Large intestine (tissue), 3 donors: Measurements from ENCODE around the gene METTL24. TPM values are rescaled to one million over a fixed set of nuclear protein-coding genes. Genes with fewer than 3 reads are reported as not detected.

Experiments
- DNase-seq, 2 donors: peaks; one replicate each; pipeline versions ENCODE4 v3.0.0 to v3.0.0-alpha.2; 2013
- H3K27ac ChIP-seq: one replicate; pipeline ENCODE4 v1.5.1; 2013; ENCODE audit warnings: low read length
- H3K27me3 ChIP-seq: 2 replicates; pipeline ENCODE4 v1.6.1; 2013; ENCODE audit warnings: low read length; ENCODE audit not compliant: control insufficient read depth, insufficient read depth
- H3K36me3 ChIP-seq: 2 replicates; pipeline ENCODE4 v1.6.1; 2013; ENCODE audit warnings: low read length; ENCODE audit not compliant: control insufficient read depth, insufficient read depth
- H3K4me1 ChIP-seq: one replicate; pipeline ENCODE4 v1.6.1; 2013; ENCODE audit warnings: low read length; ENCODE audit not compliant: control insufficient read depth, insufficient read depth
- H3K4me3 ChIP-seq: one replicate; pipeline ENCODE4 v1.5.1; 2013; ENCODE audit warnings: low read length
- H3K9me3 ChIP-seq: one replicate; pipeline ENCODE4 v1.6.1; 2013; ENCODE audit warnings: mild to moderate bottlenecking, low read depth, low read length, moderate library complexity; ENCODE audit not compliant: control insufficient read depth
- WGBS: methylation state at CpG from one replicate; pipeline ENCODE4 v1.1.5; 2013; ENCODE audit warnings: low lambda C conversion rate; ENCODE audit not compliant: insufficient coverage; 5-methylcytosine and 5-hydroxymethylcytosine counted together
- polyA plus RNA-seq: library from polyadenylated mRNA; unstranded; fragments of 120-200 nt; gene quantifications from one replicate; pipeline ENCODE4 v1.2.1, GENCODE V29; 2013

The METTL24 gene
- polyA plus RNA-seq, 1 donor = 3.4 TPM

- Histone ChIP-seq H3K27ac (no peak overlapping the region), H3K27me3 (peaks cover 10% of the 10 kb centered on the region), H3K4me1 (no peaks in the 10 kb centered on the region), H3K36me3 (no peaks in the 10 kb centered on the region), H3K4me3 (no peak overlapping the region), H3K9me3 (no peaks in the 10 kb centered on the region)
- DNase-seq = no peak
- WGBS = 100% methylated on average over 1 of the region's 3 CpGs
Observed at GRCh38 chr6:110363748-110364147, 5.6 kb upstream of the METTL24 start.

GRCh38 chr6:110360676-110361075 lies 2.5 kb upstream of the METTL24 start:
- H3K36me3 ChIP-seq = no peaks in the 10 kb centered on the region
- peak in 1 of 2 donors; percentile 44 for DNase-seq
- H3K4me1 ChIP-seq = peaks cover 4% of the 10 kb centered on the region
- H3K4me3 ChIP-seq = no peak overlapping the region
- no CpG with 5 or more reads among the region's 3 CpGs for WGBS
- no peak overlapping the region for H3K27ac ChIP-seq
- H3K9me3 ChIP-seq = no peaks in the 10 kb centered on the region
- peaks cover 30% of the 10 kb centered on the region for H3K27me3 ChIP-seq

GRCh38 chr6:110359556-110359955 lies 1.4 kb upstream of the METTL24 start:
- DNase-seq = no peak
- Histone ChIP-seq H3K36me3 (no peaks in the 10 kb centered on the region), H3K4me1 (peaks cover 8% of the 10 kb centered on the region), H3K9me3 (no peaks in the 10 kb centered on the region), H3K4me3 (no peak overlapping the region), H3K27me3 (peaks cover 30% of the 10 kb centered on the region), H3K27ac (peak overlapping the region; percentile 49)
- WGBS = 100% methylated on average over 2 of the region's 5 CpGs

GRCh38 chr6:110358553-110359160 lies 508 bp upstream of the METTL24 start:
- Histone ChIP-seq H3K4me1 (peaks cover 8% of the 10 kb centered on the region), H3K27me3 (peaks cover 30% of the 10 kb centered on the region), H3K9me3 (no peaks in the 10 kb centered on the region), H3K27ac (peak overlapping the region; percentile 49), H3K4me3 (peak overlapping the region; percentile 31), H3K36me3 (no peaks in the 10 kb centered on the region)
- no CpG with 5 or more reads among the region's 13 CpGs for WGBS
- no peak for DNase-seq

GRCh38 chr6:110357298-110357663 lies 868 bp downstream of the METTL24 start:
- DNase-seq = no peak
- peak overlapping the region; percentile 72 for H3K27ac ChIP-seq
- no CpG with 5 or more reads among the region's 14 CpGs for WGBS
- no peaks in the 10 kb centered on the region for H3K9me3 ChIP-seq
- H3K36me3 ChIP-seq = no peaks in the 10 kb centered on the region
- H3K27me3 ChIP-seq = peaks cover 30% of the 10 kb centered on the region
- peak overlapping the region; percentile 46 for H3K4me3 ChIP-seq
- peaks cover 8% of the 10 kb centered on the region for H3K4me1 ChIP-seq

GRCh38 chr6:110356778-110357177 lies 1.4 kb downstream of the METTL24 start:
- Histone ChIP-seq H3K4me1 (peaks cover 8% of the 10 kb centered on the region), H3K27me3 (peaks cover 30% of the 10 kb centered on the region), H3K4me3 (peak overlapping the region; percentile 46), H3K36me3 (no peaks in the 10 kb centered on the region), H3K27ac (peak overlapping the region; percentile 72), H3K9me3 (no peaks in the 10 kb centered on the region)
- DNase-seq = no peak
- 70% methylated on average over 2 of the region's 15 CpGs for WGBS

- Histone ChIP-seq H3K9me3 (no peaks in the 10 kb centered on the region), H3K27ac (no peak overlapping the region), H3K27me3 (peaks cover 30% of the 10 kb centered on the region), H3K4me3 (no peak overlapping the region), H3K36me3 (no peaks in the 10 kb centered on the region), H3K4me1 (peaks cover 8% of the 10 kb centered on the region)
- WGBS = 80% methylated on average over 1 of the region's 2 CpGs
- no peak for DNase-seq
Observed at GRCh38 chr6:110355727-110356126, 2.4 kb downstream of the METTL24 start.

- H3K4me1 ChIP-seq = peaks cover 8% of the 10 kb centered on the region
- H3K27me3 ChIP-seq = peaks cover 28% of the 10 kb centered on the region
- DNase-seq = peak in 1 of 2 donors; percentile 32
- H3K27ac ChIP-seq = no peak overlapping the region
- H3K9me3 ChIP-seq = no peaks in the 10 kb centered on the region
- no CpG with 5 or more reads among the region's 2 CpGs for WGBS
- H3K4me3 ChIP-seq = no peak overlapping the region
- H3K36me3 ChIP-seq = no peaks in the 10 kb centered on the region
Observed at GRCh38 chr6:110355022-110355421, 3.1 kb downstream of the METTL24 start.

- Histone ChIP-seq H3K27me3 (peaks cover 23% of the 10 kb centered on the region), H3K27ac (no peak overlapping the region), H3K36me3 (no peaks in the 10 kb centered on the region), H3K4me1 (peaks cover 8% of the 10 kb centered on the region), H3K9me3 (no peaks in the 10 kb centered on the region), H3K4me3 (no peak overlapping the region)
- no CpG with 5 or more reads among the region's 2 CpGs for WGBS
- DNase-seq = no peak
Observed at GRCh38 chr6:110354153-110354552, 4.0 kb downstream of the METTL24 start.

- Histone ChIP-seq H3K9me3 (no peaks in the 10 kb centered on the region), H3K4me3 (no peak overlapping the region), H3K27me3 (peaks cover 17% of the 10 kb centered on the region), H3K27ac (no peak overlapping the region), H3K36me3 (no peaks in the 10 kb centered on the region), H3K4me1 (peaks cover 8% of the 10 kb centered on the region)
- WGBS = no CpG with 5 or more reads among the region's 4 CpGs
- DNase-seq = no peak
Observed at GRCh38 chr6:110353457-110354001, 4.6 kb downstream of the METTL24 start.
